WTC11 (cell line): ENCODE measurements around the gene FAXDC2. TPM values are rescaled to one million over a fixed set of nuclear protein-coding genes. Genes with fewer than 3 reads are reported as not detected.

ENCODE experiments used
- ATAC-seq: fragments of 200-7000 bp; cut with Tn5 transposase; 2 replicates; pipeline ENCODE4 v1.10.0; 2021; ENCODE audit warnings: mild to moderate bottlenecking, moderate library complexity
- CTCF ChIA-PET: fragments of 300-600 bp; sonication (Branson Sonifier 250); formaldehyde crosslinking; loops from one replicate; lab custom pipeline; 2021; ENCODE audit warnings: antibody characterized with exemption; lab: Charles Lee
- POLR2A ChIA-PET: fragments of 350-600 bp; sonication (Branson Sonifier 250); formaldehyde crosslinking; loops from one replicate; lab custom pipeline; 2021; ENCODE audit warnings: antibody characterized with exemption; lab: Charles Lee
- DNase-seq: peaks from one replicate; pipeline ENCODE4 v3.0.0; 2021; ENCODE audit warnings: low spot score
- H3K27ac Mint-ChIP-seq: 2 replicates; pipeline ENCODE4 v1.8.0; 2021; ENCODE audit warnings: mixed read lengths
- H3K27me3 Mint-ChIP-seq: 2 replicates; pipeline ENCODE4 v1.8.0; 2021; ENCODE audit warnings: low read depth, mild to moderate bottlenecking, moderate library complexity, mixed read lengths
- H3K36me3 Mint-ChIP-seq: 2 replicates; pipeline ENCODE4 v1.8.0; 2021; ENCODE audit warnings: mixed read lengths
- H3K4me1 Mint-ChIP-seq: 2 replicates; pipeline ENCODE4 v1.8.0; 2022; ENCODE audit warnings: mixed read lengths
- H3K4me3 Mint-ChIP-seq: 2 replicates; pipeline ENCODE4 v1.8.0; 2021; ENCODE audit warnings: mild to moderate bottlenecking, moderate library complexity, mixed read lengths
- H3K9me3 Mint-ChIP-seq: 2 replicates; pipeline ENCODE4 v1.8.0; 2021; ENCODE audit warnings: mixed read lengths
- NFE2L1 ChIP-seq: sonication (generic); formaldehyde crosslinking; IDR thresholded peaks from 2 replicates; pipeline ENCODE4 v1.8.1; 2023; ENCODE audit warnings: missing genetic modification reagents
- NR2C2 ChIP-seq: sonication (generic); formaldehyde crosslinking; IDR thresholded peaks from 2 replicates; pipeline ENCODE4 v1.8.0; 2022; ENCODE audit warnings: mild to moderate bottlenecking, missing genetic modification reagents
- RORB ChIP-seq: fragments of 250-450 bp; sonication (Bioruptor Pico); IDR thresholded peaks from 2 replicates; pipeline ENCODE4 v1.9.0; 2021; ENCODE audit warnings: mild to moderate bottlenecking
- total RNA-seq: library from RNA; stranded (reverse); gene quantifications from 3 replicates; pipeline ENCODE4 v1.2.3, GENCODE V29; 2021
- TF ChIP-seq, protein P1 (sequence below): sonication (generic); formaldehyde crosslinking; IDR thresholded peaks from 2 replicates; pipeline ENCODE4 v1.8.1; 2023; ENCODE audit warnings: mild to moderate bottlenecking, missing genetic modification reagents
- TF ChIP-seq, protein P2 (sequence below): fragments of 250-450 bp; sonication (Bioruptor Pico); IDR thresholded peaks from 2 replicates; pipeline ENCODE4 v1.9.0; 2021; ENCODE audit warnings: moderate library complexity, mild to moderate bottlenecking, inconsistent platforms, borderline replicate concordance
- TF ChIP-seq, protein P3 (sequence below): sonication (generic); formaldehyde crosslinking; IDR thresholded peaks from 2 replicates; pipeline ENCODE4 v1.8.1; 2023; ENCODE audit warnings: mild to moderate bottlenecking, missing genetic modification reagents, borderline replicate concordance
- TF ChIP-seq, protein P4 (sequence below): fragments of 250-450 bp; sonication (Bioruptor Pico); IDR thresholded peaks from 2 replicates; pipeline ENCODE4 v1.9.0; 2021; ENCODE audit warnings: mild to moderate bottlenecking, borderline replicate concordance
- TF ChIP-seq, protein P5 (sequence below): sonication (generic); formaldehyde crosslinking; conservative IDR thresholded peaks from 2 replicates; pipeline ENCODE4 v1.8.1; 2023; ENCODE audit warnings: mild to moderate bottlenecking, low read depth, missing genetic modification reagents, moderate library complexity

FAXDC2 gene
- total RNA-seq, 1 experiment from 2014 or later, result 3.9 TPM

DNA sequence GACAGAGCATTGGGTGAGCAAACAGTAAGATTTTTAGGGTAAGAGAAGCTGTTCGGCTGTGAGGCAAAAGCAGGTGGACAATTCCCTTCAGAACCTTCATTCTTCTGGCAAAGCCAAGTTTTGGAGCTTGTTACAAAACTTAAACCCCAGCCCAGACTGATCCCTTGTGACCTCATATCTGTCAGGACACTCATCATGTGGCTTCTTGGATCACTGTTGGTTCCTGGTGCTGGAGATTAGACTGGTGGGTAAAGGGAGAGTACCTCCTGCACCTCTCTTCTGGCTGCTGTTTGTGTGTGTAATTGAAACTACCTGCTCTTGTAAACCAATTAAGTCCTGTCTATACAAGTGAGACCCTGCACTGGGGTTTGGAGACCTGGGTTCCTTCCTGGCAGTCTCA lies 74.2 kb downstream of the FAXDC2 start (continued):
- TF ChIP-seq, protein P1, sequence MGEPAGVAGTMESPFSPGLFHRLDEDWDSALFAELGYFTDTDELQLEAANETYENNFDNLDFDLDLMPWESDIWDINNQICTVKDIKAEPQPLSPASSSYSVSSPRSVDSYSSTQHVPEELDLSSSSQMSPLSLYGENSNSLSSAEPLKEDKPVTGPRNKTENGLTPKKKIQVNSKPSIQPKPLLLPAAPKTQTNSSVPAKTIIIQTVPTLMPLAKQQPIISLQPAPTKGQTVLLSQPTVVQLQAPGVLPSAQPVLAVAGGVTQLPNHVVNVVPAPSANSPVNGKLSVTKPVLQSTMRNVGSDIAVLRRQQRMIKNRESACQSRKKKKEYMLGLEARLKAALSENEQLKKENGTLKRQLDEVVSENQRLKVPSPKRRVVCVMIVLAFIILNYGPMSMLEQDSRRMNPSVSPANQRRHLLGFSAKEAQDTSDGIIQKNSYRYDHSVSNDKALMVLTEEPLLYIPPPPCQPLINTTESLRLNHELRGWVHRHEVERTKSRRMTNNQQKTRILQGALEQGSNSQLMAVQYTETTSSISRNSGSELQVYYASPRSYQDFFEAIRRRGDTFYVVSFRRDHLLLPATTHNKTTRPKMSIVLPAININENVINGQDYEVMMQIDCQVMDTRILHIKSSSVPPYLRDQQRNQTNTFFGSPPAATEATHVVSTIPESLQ (CRISPR knock-in tag), result no peak
- TF ChIP-seq RORB, result no peak
- no peak for TF ChIP-seq NFE2L1 (CRISPR knock-in tag)

DNA sequence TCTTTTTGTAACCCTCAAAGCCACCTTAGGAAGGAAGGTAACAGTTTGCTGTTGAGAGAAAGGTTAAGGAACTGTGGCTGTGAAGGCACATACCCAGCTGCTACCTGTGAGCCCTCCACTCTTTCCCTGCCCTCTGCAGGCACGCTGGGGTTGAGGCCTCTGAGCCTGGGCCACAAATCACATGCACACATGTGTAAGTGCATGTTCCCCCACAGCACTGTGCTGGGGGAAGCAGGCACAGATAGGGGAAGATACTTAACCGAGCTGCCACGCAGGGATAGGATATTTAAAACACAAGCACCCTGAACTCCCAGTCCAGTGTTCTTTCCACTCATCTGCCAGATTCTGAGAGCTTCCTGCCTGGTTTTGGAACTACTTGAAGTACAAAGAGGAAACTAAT lies 77.1 kb downstream of the FAXDC2 start:
- Mint-ChIP-seq H3K4me3 (no peak overlapping the region), H3K36me3 (peaks cover 2% of the 10 kb centered on the region; the same call in 1 of the 2 replicates), H3K27me3 (no peaks in the 10 kb centered on the region), H3K27ac (peak overlapping the region; percentile 93), H3K9me3 (no peaks in the 10 kb centered on the region), H3K4me1 (peaks cover 77% of the 10 kb centered on the region)
- POLR2A ChIA-PET, result interaction anchor here (0.7 kb wide), 1 partner anchor 187 kb away, joined by 7 read pairs; no protein-coding TSS in a partner anchor
- ATAC-seq (no peak), DNase-seq (no peak)
- CTCF ChIA-PET, result interaction anchor here (0.7 kb wide), 1 partner anchor 123 kb away, joined by 3 read pairs; no protein-coding TSS in a partner anchor
- TF ChIP-seq, protein P2, sequence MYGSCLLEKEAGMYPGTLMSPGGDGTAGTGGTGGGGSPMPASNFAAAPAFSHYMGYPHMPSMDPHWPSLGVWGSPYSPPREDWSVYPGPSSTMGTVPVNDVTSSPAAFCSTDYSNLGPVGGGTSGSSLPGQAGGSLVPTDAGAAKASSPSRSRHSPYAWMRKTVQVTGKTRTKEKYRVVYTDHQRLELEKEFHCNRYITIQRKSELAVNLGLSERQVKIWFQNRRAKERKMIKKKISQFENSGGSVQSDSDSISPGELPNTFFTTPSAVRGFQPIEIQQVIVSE, result no peak
- TF ChIP-seq, protein P3, sequence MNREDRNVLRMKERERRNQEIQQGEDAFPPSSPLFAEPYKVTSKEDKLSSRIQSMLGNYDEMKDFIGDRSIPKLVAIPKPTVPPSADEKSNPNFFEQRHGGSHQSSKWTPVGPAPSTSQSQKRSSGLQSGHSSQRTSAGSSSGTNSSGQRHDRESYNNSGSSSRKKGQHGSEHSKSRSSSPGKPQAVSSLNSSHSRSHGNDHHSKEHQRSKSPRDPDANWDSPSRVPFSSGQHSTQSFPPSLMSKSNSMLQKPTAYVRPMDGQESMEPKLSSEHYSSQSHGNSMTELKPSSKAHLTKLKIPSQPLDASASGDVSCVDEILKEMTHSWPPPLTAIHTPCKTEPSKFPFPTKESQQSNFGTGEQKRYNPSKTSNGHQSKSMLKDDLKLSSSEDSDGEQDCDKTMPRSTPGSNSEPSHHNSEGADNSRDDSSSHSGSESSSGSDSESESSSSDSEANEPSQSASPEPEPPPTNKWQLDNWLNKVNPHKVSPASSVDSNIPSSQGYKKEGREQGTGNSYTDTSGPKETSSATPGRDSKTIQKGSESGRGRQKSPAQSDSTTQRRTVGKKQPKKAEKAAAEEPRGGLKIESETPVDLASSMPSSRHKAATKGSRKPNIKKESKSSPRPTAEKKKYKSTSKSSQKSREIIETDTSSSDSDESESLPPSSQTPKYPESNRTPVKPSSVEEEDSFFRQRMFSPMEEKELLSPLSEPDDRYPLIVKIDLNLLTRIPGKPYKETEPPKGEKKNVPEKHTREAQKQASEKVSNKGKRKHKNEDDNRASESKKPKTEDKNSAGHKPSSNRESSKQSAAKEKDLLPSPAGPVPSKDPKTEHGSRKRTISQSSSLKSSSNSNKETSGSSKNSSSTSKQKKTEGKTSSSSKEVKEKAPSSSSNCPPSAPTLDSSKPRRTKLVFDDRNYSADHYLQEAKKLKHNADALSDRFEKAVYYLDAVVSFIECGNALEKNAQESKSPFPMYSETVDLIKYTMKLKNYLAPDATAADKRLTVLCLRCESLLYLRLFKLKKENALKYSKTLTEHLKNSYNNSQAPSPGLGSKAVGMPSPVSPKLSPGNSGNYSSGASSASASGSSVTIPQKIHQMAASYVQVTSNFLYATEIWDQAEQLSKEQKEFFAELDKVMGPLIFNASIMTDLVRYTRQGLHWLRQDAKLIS (CRISPR knock-in tag), result no peak
- TF ChIP-seq, protein P4, sequence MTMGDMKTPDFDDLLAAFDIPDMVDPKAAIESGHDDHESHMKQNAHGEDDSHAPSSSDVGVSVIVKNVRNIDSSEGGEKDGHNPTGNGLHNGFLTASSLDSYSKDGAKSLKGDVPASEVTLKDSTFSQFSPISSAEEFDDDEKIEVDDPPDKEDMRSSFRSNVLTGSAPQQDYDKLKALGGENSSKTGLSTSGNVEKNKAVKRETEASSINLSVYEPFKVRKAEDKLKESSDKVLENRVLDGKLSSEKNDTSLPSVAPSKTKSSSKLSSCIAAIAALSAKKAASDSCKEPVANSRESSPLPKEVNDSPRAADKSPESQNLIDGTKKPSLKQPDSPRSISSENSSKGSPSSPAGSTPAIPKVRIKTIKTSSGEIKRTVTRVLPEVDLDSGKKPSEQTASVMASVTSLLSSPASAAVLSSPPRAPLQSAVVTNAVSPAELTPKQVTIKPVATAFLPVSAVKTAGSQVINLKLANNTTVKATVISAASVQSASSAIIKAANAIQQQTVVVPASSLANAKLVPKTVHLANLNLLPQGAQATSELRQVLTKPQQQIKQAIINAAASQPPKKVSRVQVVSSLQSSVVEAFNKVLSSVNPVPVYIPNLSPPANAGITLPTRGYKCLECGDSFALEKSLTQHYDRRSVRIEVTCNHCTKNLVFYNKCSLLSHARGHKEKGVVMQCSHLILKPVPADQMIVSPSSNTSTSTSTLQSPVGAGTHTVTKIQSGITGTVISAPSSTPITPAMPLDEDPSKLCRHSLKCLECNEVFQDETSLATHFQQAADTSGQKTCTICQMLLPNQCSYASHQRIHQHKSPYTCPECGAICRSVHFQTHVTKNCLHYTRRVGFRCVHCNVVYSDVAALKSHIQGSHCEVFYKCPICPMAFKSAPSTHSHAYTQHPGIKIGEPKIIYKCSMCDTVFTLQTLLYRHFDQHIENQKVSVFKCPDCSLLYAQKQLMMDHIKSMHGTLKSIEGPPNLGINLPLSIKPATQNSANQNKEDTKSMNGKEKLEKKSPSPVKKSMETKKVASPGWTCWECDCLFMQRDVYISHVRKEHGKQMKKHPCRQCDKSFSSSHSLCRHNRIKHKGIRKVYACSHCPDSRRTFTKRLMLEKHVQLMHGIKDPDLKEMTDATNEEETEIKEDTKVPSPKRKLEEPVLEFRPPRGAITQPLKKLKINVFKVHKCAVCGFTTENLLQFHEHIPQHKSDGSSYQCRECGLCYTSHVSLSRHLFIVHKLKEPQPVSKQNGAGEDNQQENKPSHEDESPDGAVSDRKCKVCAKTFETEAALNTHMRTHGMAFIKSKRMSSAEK (CRISPR knock-in tag), result no peak
- TF ChIP-seq, protein P5, sequence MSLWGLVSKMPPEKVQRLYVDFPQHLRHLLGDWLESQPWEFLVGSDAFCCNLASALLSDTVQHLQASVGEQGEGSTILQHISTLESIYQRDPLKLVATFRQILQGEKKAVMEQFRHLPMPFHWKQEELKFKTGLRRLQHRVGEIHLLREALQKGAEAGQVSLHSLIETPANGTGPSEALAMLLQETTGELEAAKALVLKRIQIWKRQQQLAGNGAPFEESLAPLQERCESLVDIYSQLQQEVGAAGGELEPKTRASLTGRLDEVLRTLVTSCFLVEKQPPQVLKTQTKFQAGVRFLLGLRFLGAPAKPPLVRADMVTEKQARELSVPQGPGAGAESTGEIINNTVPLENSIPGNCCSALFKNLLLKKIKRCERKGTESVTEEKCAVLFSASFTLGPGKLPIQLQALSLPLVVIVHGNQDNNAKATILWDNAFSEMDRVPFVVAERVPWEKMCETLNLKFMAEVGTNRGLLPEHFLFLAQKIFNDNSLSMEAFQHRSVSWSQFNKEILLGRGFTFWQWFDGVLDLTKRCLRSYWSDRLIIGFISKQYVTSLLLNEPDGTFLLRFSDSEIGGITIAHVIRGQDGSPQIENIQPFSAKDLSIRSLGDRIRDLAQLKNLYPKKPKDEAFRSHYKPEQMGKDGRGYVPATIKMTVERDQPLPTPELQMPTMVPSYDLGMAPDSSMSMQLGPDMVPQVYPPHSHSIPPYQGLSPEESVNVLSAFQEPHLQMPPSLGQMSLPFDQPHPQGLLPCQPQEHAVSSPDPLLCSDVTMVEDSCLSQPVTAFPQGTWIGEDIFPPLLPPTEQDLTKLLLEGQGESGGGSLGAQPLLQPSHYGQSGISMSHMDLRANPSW (CRISPR knock-in tag), result no peak
- no peak for TF ChIP-seq NR2C2 (CRISPR knock-in tag)
